ENCODE data around the gene MFAP3L. TPM values are rescaled to one million over a fixed set of nuclear protein-coding genes. Genes with fewer than 3 reads are reported as not detected.

Gene MFAP3L
- total and polyA plus RNA-seq, 11 donors = 0.76 to 5.9 (median 3.2) TPM

- WGBS, 4 donors = 91 to 94% (median 91%) methylated on average over 4 of the region's 4 CpGs
- Histone ChIP-seq H3K4me3 (no peak overlapping the region), H3K27ac (no peak overlapping the region), H3K36me3 (peaks cover 0 to 43% (median 6%) of the 10 kb centered on the region in 9 donors), H3K9me3 (no peaks in the 10 kb centered on the region), H3K4me1 (no peaks in the 10 kb centered on the region), H3K27me3 (no peaks in the 10 kb centered on the region)
- TF ChIP-seq, protein P1, sequence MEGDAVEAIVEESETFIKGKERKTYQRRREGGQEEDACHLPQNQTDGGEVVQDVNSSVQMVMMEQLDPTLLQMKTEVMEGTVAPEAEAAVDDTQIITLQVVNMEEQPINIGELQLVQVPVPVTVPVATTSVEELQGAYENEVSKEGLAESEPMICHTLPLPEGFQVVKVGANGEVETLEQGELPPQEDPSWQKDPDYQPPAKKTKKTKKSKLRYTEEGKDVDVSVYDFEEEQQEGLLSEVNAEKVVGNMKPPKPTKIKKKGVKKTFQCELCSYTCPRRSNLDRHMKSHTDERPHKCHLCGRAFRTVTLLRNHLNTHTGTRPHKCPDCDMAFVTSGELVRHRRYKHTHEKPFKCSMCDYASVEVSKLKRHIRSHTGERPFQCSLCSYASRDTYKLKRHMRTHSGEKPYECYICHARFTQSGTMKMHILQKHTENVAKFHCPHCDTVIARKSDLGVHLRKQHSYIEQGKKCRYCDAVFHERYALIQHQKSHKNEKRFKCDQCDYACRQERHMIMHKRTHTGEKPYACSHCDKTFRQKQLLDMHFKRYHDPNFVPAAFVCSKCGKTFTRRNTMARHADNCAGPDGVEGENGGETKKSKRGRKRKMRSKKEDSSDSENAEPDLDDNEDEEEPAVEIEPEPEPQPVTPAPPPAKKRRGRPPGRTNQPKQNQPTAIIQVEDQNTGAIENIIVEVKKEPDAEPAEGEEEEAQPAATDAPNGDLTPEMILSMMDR (IDR thresholded peaks at IDR 0.05) = no peak
- TF ChIP-seq POLR2A (IDR thresholded peaks at IDR 0.05) = no peak
- DNase-seq (no peak), ATAC-seq (no peak)
- intact Hi-C loops (cut with DNase I) = no loop called here
These were observed 33.2 kb upstream of the MFAP3L start for GRCh38 chr4:170059421-170059820.

- Histone ChIP-seq H3K4me3 (no peak overlapping the region), H3K36me3 (peaks cover 0 to 38% (median 6%) of the 10 kb centered on the region in 9 donors), H3K27ac (no peak overlapping the region), H3K9me3 (no peaks in the 10 kb centered on the region), H3K27me3 (no peaks in the 10 kb centered on the region), H3K4me1 (no peaks in the 10 kb centered on the region)
- ATAC-seq (no peak), DNase-seq (no peak)
- WGBS, 4 donors = 50 to 73% (median 71%) methylated on average over 2 of the region's 2 CpGs
- TF ChIP-seq, protein P1 (IDR thresholded peaks at IDR 0.05) = no peak
- TF ChIP-seq POLR2A (IDR thresholded peaks at IDR 0.05) = no peak
- intact Hi-C loops (cut with DNase I) = no loop called here
These were observed 32.6 kb upstream of the MFAP3L start for GRCh38 chr4:170058826-170059225.

DNA sequence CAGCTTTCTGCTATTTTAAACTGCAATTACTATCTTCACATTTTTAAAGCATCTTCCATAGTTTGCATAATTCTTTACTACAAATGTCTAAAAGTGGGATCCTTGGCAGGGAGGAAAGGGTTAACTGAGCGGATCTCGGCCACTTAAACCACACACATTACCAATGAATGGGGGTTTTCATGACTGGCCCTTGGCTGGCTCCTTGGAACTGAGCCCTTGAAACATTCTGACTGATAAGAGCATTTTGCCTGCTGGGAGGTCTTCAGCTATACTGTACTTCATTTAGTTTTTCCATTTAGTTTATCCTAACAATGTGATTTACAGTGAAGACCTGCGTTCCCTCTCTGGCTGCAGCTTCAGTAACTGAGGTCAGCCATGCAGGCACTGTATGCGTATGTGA is 31.7 kb upstream of the MFAP3L start:
- ATAC-seq = no peak
- 52 to 55% (median 54%) methylated on average over 4 of the region's 4 CpGs for WGBS, 4 donors
- no peaks in the 10 kb centered on the region for H3K4me1 ChIP-seq

GRCh38 chr4:170052919-170053318 is 26.7 kb upstream of the MFAP3L start:
- Histone ChIP-seq H3K4me1 (no peaks in the 10 kb centered on the region), H3K36me3 (no peaks in the 10 kb centered on the region), H3K27me3 (no peaks in the 10 kb centered on the region), H3K27ac (no peak overlapping the region), H3K9me3 (no peaks in the 10 kb centered on the region), H3K4me3 (no peak overlapping the region)
- no peak for DNase-seq
- no peak for ATAC-seq
- intact Hi-C loops (cut with DNase I) = no loop called here
- WGBS, 4 donors = 68 to 78% (median 74%) methylated on average over 5 of the region's 5 CpGs
- TF ChIP-seq, protein P1 (IDR thresholded peaks at IDR 0.05) = no peak
- TF ChIP-seq POLR2A (IDR thresholded peaks at IDR 0.05) = no peak

More for the DNA sequence above, 31.7 kb upstream of the MFAP3L start:
- Histone ChIP-seq H3K27ac (no peak overlapping the region), H3K36me3 (peaks cover 0 to 35% (median 6%) of the 10 kb centered on the region in 9 donors), H3K4me3 (no peak overlapping the region), H3K27me3 (no peaks in the 10 kb centered on the region), H3K9me3 (no peaks in the 10 kb centered on the region)
- DNase-seq = no peak
- intact Hi-C loops (cut with DNase I) = no loop called here
- TF ChIP-seq, protein P1 (IDR thresholded peaks at IDR 0.05) = no peak
- no peak for TF ChIP-seq POLR2A (IDR thresholded peaks at IDR 0.05)
